SK-N-SH (cell line): ENCODE results near the gene SELENOI. TPM values are rescaled to one million over a fixed set of nuclear protein-coding genes. Genes with fewer than 3 reads are reported as not detected.

Experiments
- CTCF ChIA-PET: fragments of 300-600, 350-600 bp; formaldehyde crosslinking; extraction: SDS; loops from one replicate; lab custom pipeline; 2021; lab: Yijun Ruan, JAX
- POLR2A ChIA-PET: fragments of 350-600 bp; sonication (Branson Sonifier 250); formaldehyde crosslinking; extraction: SDS; loops from one replicate; lab custom pipeline; 2020; ENCODE audit warnings: antibody characterized with exemption, inconsistent platforms; lab: Yijun Ruan, JAX
- DNase-seq: peaks from one replicate; pipeline ENCODE4 v3.0.0; 2012
- H2AFZ ChIP-seq: fragments of 200-600 bp; sonication (generic); 2 replicates; pipeline ENCODE4 v1.8.1; 2016; ENCODE audit warnings: antibody characterized with exemption, mild to moderate bottlenecking, low read depth
- H3F3A ChIP-seq: fragments of 200-600 bp; sonication (generic); replicated peaks from 2 replicates; pipeline ENCODE3; 2016; ENCODE audit warnings: antibody characterized with exemption, mild to moderate bottlenecking; ENCODE audit not compliant: insufficient read depth
- H3K27ac ChIP-seq, 2 experiments: fragments of 200-500 bp in 1 of 2; fragments of 200-600 bp in 1 of 2; sonication (Bioruptor generic) in 1 of 2; sonication (generic), shearing (Covaris generic) in 1 of 2; 2 replicates each; pipeline versions ENCODE4 v1.5.1 to v1.6.1; 2014 to 2016; ENCODE audit warnings: low read depth in 2 of 2, inconsistent platforms in 1 of 2, low read length in 1 of 2, mild to moderate bottlenecking in 1 of 2, mixed read lengths in 1 of 2
- H3K27me3 ChIP-seq: fragments of 200-600 bp; sonication (generic), shearing (Covaris generic); 2 replicates; pipeline ENCODE4 v1.6.1; 2016; ENCODE audit warnings: mixed run types; ENCODE audit not compliant: insufficient read depth
- H3K36me3 ChIP-seq, 2 experiments: fragments of 200-500 bp in 1 of 2; fragments of 200-600 bp in 1 of 2; sonication (Bioruptor generic) in 1 of 2; sonication (generic) in 1 of 2; replicated peaks in 1 of 2; 2 replicates each; pipeline versions ENCODE3 to v1.5.1; 2014 to 2016; ENCODE audit warnings: low read length in 1 of 2, mild to moderate bottlenecking in 1 of 2; ENCODE audit not compliant: insufficient read depth in 2 of 2, control insufficient read depth in 1 of 2
- H3K4me1 ChIP-seq, 2 experiments: fragments of 200-500 bp in 1 of 2; fragments of 200-600 bp in 1 of 2; sonication (Bioruptor generic) in 1 of 2; sonication (generic), shearing (Covaris generic) in 1 of 2; 2 replicates each; pipeline versions ENCODE4 v1.5.1 to v1.6.1; 2014 to 2016; ENCODE audit warnings: low read depth in 1 of 2, low read length in 1 of 2, mixed run types in 1 of 2; ENCODE audit not compliant: insufficient read depth in 2 of 2, control insufficient read depth in 1 of 2
- H3K4me2 ChIP-seq: fragments of 200-600 bp; sonication (generic), shearing (Covaris generic); 2 replicates; pipeline ENCODE4 v1.6.1; 2017; ENCODE audit warnings: mixed run types
- H3K4me3 ChIP-seq, 2 experiments: fragments of 200-500 bp in 1 of 2; fragments of 200-600 bp in 1 of 2; sonication (Bioruptor generic) in 1 of 2; sonication (generic), shearing (Covaris generic) in 1 of 2; 2 replicates each; pipeline versions ENCODE4 v1.5.1 to v1.8.1; 2014 to 2016; ENCODE audit warnings: low read depth in 2 of 2, inconsistent platforms in 1 of 2, low read length in 1 of 2, mild to moderate bottlenecking in 1 of 2, mixed read lengths in 1 of 2, moderate library complexity in 1 of 2
- H3K79me2 ChIP-seq: fragments of 200-600 bp; sonication (generic); 2 replicates; pipeline ENCODE4 v1.8.1; 2017; ENCODE audit warnings: mild to moderate bottlenecking; ENCODE audit not compliant: insufficient read depth
- H3K9ac ChIP-seq: fragments of 200-600 bp; sonication (generic); 2 replicates; pipeline ENCODE4 v1.6.1; 2017; ENCODE audit warnings: mixed run types
- H3K9me2 ChIP-seq: fragments of 200-600 bp; sonication (generic); 2 replicates; pipeline ENCODE4 v1.6.1; 2017; ENCODE audit warnings: mixed run types
- H3K9me3 ChIP-seq: fragments of 200-600 bp; sonication (generic); 2 replicates; pipeline ENCODE4 v1.6.1; 2017; ENCODE audit warnings: mixed run types, mild to moderate bottlenecking, moderate library complexity
- H4K20me1 ChIP-seq: fragments of 200-600 bp; sonication (generic); 2 replicates; pipeline ENCODE4 v1.6.1; 2017; ENCODE audit warnings: mild to moderate bottlenecking, mixed run types; ENCODE audit not compliant: insufficient read depth
- EP300 ChIP-seq, 2 experiments: IDR thresholded peaks; 2 replicates each; pipeline versions ENCODE4 v1.4.0 to v1.6.1; 2012; ENCODE audit warnings: borderline replicate concordance in 1 of 2, low read depth in 1 of 2, low read length in 1 of 2
- FOSL2 ChIP-seq: IDR thresholded peaks from 2 replicates; pipeline ENCODE4 v1.4.0; 2012; ENCODE audit warnings: low read depth, mild to moderate bottlenecking, moderate library complexity, borderline replicate concordance
- FOXM1 ChIP-seq: IDR thresholded peaks from 2 replicates; pipeline ENCODE4 v1.4.0; 2012; ENCODE audit warnings: low read depth, mild to moderate bottlenecking
- JUND ChIP-seq: IDR thresholded peaks from 2 replicates; pipeline ENCODE4 v1.4.0; 2012
- NFIC ChIP-seq: IDR thresholded peaks from 2 replicates; pipeline ENCODE4 v1.4.0; 2012; ENCODE audit warnings: borderline replicate concordance
- RAD21 ChIP-seq: IDR thresholded peaks from 2 replicates; pipeline ENCODE4 v1.6.1; 2012; ENCODE audit warnings: mild to moderate bottlenecking, low read length
- RFX5 ChIP-seq: IDR thresholded peaks from 2 replicates; pipeline ENCODE4 v1.6.1; 2012; ENCODE audit warnings: mild to moderate bottlenecking, improper control_type of control experiment, low read length
- SMC3 ChIP-seq: IDR thresholded peaks from 2 replicates; pipeline ENCODE4 v1.6.1; 2012; ENCODE audit warnings: low read depth, low read length, improper control_type of control experiment
- YY1 ChIP-seq: IDR thresholded peaks from 2 replicates; pipeline ENCODE4 v1.4.0; 2012; ENCODE audit warnings: low read depth, mild to moderate bottlenecking
- WGBS: methylation state at CpG from one replicate; pipeline ENCODE4 v1.1.6; 2017; ENCODE audit warnings: low lambda C conversion rate; 5-methylcytosine and 5-hydroxymethylcytosine counted together
- polyA plus RNA-seq, 3 experiments: library from polyadenylated mRNA; depleted of rRNA; stranded (reverse); fragments of >200 nt; gene quantifications; 2 replicates each; pipeline ENCODE4 v1.2.3, GENCODE V29; 2012
- TF ChIP-seq, protein P1 (sequence below): IDR thresholded peaks from 2 replicates; pipeline ENCODE4 v1.4.0; 2012; ENCODE audit warnings: low read depth
- TF ChIP-seq, protein P2 (sequence below): fragments of 200-600 bp; sonication (generic); IDR thresholded peaks from 2 replicates; pipeline ENCODE4 v1.6.1; 2017; ENCODE audit warnings: antibody characterized with exemption, mild to moderate bottlenecking, moderate library complexity
- TF ChIP-seq, protein P3 (sequence below): fragments of 150-350 bp; IDR thresholded peaks from 2 replicates; pipeline ENCODE4 v1.6.1; 2017; ENCODE audit warnings: antibody characterized with exemption, low read length, low read depth, borderline replicate concordance
- TF ChIP-seq, protein P4 (sequence below): IDR thresholded peaks from 2 replicates; pipeline ENCODE4 v1.6.1; 2012; ENCODE audit warnings: mild to moderate bottlenecking, low read depth, low read length, moderate library complexity

Gene SELENOI
- polyA plus RNA-seq, 1 of the 3 experiments (the other 2 are of a cell fraction) = 4.4 TPM

DNA sequence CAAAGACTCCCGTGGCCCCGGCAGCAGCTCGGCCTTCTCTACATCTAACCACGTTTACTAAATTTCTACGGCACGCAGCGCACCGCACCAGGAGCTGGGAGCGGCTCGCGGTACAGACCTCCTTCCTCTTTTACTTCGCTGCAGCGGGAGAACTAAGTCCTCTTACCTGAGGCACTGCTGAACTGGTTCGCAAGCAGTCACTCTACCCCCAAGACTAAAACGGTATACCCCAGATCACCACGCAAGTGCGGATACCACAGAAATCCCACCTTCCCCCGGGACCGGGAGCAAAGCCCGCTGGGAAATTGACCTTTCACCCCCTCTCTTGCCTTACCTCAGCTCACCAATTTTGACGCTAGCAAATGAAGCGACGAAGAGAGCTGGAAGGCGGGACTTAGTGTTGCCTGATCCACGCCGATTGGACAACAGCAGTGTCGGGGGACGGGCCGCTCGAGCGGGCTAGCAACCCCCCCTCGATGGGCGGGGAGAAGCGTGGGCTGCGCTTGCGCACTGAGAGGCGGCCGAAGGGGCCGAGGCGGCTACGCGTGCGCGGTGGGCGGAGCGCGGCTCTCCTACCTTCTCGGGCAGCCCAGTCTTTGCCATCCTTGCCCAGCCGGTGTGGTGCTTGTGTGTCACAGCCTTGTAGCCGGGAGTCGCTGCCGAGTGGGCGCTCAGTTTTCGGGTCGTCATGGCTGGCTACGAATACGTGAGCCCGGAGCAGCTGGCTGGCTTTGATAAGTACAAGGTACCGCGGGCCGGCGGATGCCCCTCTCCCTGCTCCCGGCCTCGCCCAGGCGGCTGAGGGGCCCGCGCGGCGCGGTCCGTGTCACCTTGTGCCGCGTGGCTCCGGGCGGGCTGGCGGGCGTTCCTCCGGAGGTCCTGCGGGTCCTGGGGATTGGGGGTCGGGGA is at the start of gene SELENOI (continued):
- TF ChIP-seq, protein P1, sequence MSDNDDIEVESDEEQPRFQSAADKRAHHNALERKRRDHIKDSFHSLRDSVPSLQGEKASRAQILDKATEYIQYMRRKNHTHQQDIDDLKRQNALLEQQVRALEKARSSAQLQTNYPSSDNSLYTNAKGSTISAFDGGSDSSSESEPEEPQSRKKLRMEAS = peak; percentile 67
- no peak for TF ChIP-seq JUND
- TF ChIP-seq RAD21 = no peak; the same call in 1 of the 2 replicates
- TF ChIP-seq, protein P2, sequence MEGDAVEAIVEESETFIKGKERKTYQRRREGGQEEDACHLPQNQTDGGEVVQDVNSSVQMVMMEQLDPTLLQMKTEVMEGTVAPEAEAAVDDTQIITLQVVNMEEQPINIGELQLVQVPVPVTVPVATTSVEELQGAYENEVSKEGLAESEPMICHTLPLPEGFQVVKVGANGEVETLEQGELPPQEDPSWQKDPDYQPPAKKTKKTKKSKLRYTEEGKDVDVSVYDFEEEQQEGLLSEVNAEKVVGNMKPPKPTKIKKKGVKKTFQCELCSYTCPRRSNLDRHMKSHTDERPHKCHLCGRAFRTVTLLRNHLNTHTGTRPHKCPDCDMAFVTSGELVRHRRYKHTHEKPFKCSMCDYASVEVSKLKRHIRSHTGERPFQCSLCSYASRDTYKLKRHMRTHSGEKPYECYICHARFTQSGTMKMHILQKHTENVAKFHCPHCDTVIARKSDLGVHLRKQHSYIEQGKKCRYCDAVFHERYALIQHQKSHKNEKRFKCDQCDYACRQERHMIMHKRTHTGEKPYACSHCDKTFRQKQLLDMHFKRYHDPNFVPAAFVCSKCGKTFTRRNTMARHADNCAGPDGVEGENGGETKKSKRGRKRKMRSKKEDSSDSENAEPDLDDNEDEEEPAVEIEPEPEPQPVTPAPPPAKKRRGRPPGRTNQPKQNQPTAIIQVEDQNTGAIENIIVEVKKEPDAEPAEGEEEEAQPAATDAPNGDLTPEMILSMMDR = no peak
- no peak for TF ChIP-seq FOSL2
- no peak; the same call in 1 of the 2 replicates for TF ChIP-seq YY1

DNA sequence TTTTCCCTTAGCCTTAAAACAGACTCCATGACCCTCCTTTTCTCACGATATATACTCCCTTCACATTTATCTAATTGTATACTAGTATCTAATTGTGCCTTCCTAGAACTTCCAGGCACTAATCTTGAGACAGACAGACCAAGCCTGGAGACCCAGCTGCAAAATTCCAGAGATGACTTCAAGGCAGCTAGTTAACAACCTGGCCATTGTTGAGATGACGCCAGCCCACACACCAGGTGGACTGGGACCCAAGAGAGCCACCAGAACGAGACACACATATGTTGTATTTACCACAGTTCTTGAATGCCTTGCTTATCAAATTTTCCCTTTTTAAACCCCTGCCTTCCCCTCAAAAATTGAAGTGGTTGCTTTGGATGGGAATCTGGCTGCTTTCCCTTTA is 48.9 kb upstream of the SELENOI start:
- H3K4me2 ChIP-seq = no peak overlapping the region
- no peaks in the 10 kb centered on the region for H3K9me3 ChIP-seq
- WGBS = 90% methylated on average over 3 of the region's 3 CpGs
- no peaks in the 10 kb centered on the region for H3K36me3 ChIP-seq
- H3K27me3 ChIP-seq = no peaks in the 10 kb centered on the region
- H3K9me2 ChIP-seq = no peaks in the 10 kb centered on the region
- H2AFZ ChIP-seq = no peak overlapping the region
- TF ChIP-seq EP300 (IDR thresholded peaks at IDR 0.05; ENCODE audit: borderline replicate concordance in 1 of 2, low read depth in 1 of 2, low read length in 1 of 2) (no peak), NFIC (no peak), FOXM1 (no peak), RFX5 (no peak), SMC3 (no peak), YY1 (no peak)
- TF ChIP-seq, protein P3, sequence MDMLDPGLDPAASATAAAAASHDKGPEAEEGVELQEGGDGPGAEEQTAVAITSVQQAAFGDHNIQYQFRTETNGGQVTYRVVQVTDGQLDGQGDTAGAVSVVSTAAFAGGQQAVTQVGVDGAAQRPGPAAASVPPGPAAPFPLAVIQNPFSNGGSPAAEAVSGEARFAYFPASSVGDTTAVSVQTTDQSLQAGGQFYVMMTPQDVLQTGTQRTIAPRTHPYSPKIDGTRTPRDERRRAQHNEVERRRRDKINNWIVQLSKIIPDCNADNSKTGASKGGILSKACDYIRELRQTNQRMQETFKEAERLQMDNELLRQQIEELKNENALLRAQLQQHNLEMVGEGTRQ = no peak
- TF ChIP-seq, protein P4, sequence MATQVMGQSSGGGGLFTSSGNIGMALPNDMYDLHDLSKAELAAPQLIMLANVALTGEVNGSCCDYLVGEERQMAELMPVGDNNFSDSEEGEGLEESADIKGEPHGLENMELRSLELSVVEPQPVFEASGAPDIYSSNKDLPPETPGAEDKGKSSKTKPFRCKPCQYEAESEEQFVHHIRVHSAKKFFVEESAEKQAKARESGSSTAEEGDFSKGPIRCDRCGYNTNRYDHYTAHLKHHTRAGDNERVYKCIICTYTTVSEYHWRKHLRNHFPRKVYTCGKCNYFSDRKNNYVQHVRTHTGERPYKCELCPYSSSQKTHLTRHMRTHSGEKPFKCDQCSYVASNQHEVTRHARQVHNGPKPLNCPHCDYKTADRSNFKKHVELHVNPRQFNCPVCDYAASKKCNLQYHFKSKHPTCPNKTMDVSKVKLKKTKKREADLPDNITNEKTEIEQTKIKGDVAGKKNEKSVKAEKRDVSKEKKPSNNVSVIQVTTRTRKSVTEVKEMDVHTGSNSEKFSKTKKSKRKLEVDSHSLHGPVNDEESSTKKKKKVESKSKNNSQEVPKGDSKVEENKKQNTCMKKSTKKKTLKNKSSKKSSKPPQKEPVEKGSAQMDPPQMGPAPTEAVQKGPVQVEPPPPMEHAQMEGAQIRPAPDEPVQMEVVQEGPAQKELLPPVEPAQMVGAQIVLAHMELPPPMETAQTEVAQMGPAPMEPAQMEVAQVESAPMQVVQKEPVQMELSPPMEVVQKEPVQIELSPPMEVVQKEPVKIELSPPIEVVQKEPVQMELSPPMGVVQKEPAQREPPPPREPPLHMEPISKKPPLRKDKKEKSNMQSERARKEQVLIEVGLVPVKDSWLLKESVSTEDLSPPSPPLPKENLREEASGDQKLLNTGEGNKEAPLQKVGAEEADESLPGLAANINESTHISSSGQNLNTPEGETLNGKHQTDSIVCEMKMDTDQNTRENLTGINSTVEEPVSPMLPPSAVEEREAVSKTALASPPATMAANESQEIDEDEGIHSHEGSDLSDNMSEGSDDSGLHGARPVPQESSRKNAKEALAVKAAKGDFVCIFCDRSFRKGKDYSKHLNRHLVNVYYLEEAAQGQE = no peak
- POLR2A ChIA-PET = no interaction called here
- CTCF ChIA-PET = interaction anchor here (0.6 to 1.4 kb wide), 3 partner anchors 22 to 125 kb away, joined by 3 read pairs; no protein-coding TSS in a partner anchor
- H4K20me1 ChIP-seq = no peaks in the 10 kb centered on the region
- H3K79me2 ChIP-seq = no peaks in the 10 kb centered on the region
- no peak for DNase-seq
- H3K9ac ChIP-seq = no peak overlapping the region
- H3K4me3 ChIP-seq = no peak overlapping the region
- no peaks in the 10 kb centered on the region for H3F3A ChIP-seq
- H3K4me1 ChIP-seq = peaks cover 0 to 2% of the 10 kb centered on the region in 2 experiments; a peak in 1 of 4 replicates
- no peak overlapping the region for H3K27ac ChIP-seq
